K562 (cell line): ENCODE results near the gene ARHGEF40. TPM values are rescaled to one million over a fixed set of nuclear protein-coding genes. Genes with fewer than 3 reads are reported as not detected.

Experiments used
- EGR1 ChIP-seq: fragments of 450-650 bp; conservative IDR thresholded peaks from 2 replicates; pipeline ENCODE4 v1.6.1; 2017; ENCODE audit warnings: mild to moderate bottlenecking
- KHSRP ChIP-seq: fragments of 450-650 bp; IDR thresholded peaks from 2 replicates; pipeline ENCODE4 v1.6.1; 2017
- MLLT1 ChIP-seq, 2 experiments: fragments of 450-650 bp; IDR thresholded peaks; 2 replicates each; pipeline ENCODE4 v1.6.1; 2016
- PATZ1 ChIP-seq: fragments of 250-450 bp; sonication (Bioruptor Pico); IDR thresholded peaks from 2 replicates; pipeline ENCODE4 v1.5.0; 2020; ENCODE audit warnings: mild to moderate bottlenecking, borderline replicate concordance
- REST ChIP-seq, 2 experiments: fragments of 450-650 bp; formaldehyde crosslinking in 1 of 2; IDR thresholded peaks; 2 replicates each; pipeline versions ENCODE4 v1.4.0 to v1.6.1; 2014 to 2020; ENCODE audit warnings: mild to moderate bottlenecking in 2 of 2, borderline replicate concordance in 1 of 2, low read depth in 1 of 2
- ZBTB17 ChIP-seq: fragments of 450-650 bp; formaldehyde crosslinking; IDR thresholded peaks from 2 replicates; pipeline ENCODE4 v1.4.0; 2020; ENCODE audit warnings: mild to moderate bottlenecking
- polyA plus RNA-seq, 8 experiments: library from polyadenylated mRNA; depleted of rRNA in 4 of 8; stranded (reverse) in 5 of 8; unstranded in 3 of 8; fragments of >200 nt; fragmentation: Nextera tagmentation in 2 of 8; fragmentation: Illumina TruSeq in 1 of 8; extraction: Ambion mirVana in 2 of 8; extraction: Trizol in 1 of 8; gene quantifications; 2 replicates each; pipeline versions ENCODE4 v1.2.1 to v1.2.3, GENCODE V29; 2011 to 2014; ENCODE audit warnings: inconsistent platforms in 1 of 8, missing spikeins in 1 of 8
- total RNA-seq, 7 experiments: library from RNA; depleted of rRNA in 6 of 7; stranded (reverse); fragments of >200 nt in 6 of 7; fragmentation: Illumina TruSeq in 2 of 7; extraction: Trizol in 2 of 7; gene quantifications; 2 replicates each; pipeline versions ENCODE4 v1.2.1 to v1.2.3, GENCODE V29; 2011 to 2021; ENCODE audit warnings: low replicate concordance in 1 of 7

The ARHGEF40 gene
- total and polyA plus RNA-seq, 9 of the 15 experiments (the other 6 are each of a cell fraction or from before 2014, with no cell fraction given), result 0.42 to 6.3 (median 3.8) TPM

- TF ChIP-seq REST (IDR thresholded peaks at IDR 0.05; ENCODE audit: borderline replicate concordance) (peak; percentile 37; the same call in 1 of the 2 replicates), REST (CRISPR knock-in tag; IDR thresholded peaks at IDR 0.05; ENCODE audit: low read depth) (no peak), PATZ1 (no peak), EGR1 (0 out of 2 replicates have a peak, but pooled peaks have one; percentile 6), KHSRP (no peak), ZBTB17 (peak; percentile 98), MLLT1 (IDR thresholded peaks at IDR 0.05) (peak in 1 of 2 experiments; percentile 95; a peak in 2 of 4 replicates)
Measured at GRCh38 chr14:21049271-21049673, 20.8 kb upstream of the ARHGEF40 start (continued).
